Neuronal stem cell (in vitro differentiated cells): ENCODE measurements around the gene PKNOX2.

Source experiments
- DNase-seq: peaks from one replicate; pipeline ENCODE4 v3.0.0-alpha.2; 2013; ENCODE audit warnings: low spot score
- H2AFZ ChIP-seq: one replicate; pipeline ENCODE4 v1.6.1; 2013; ENCODE audit warnings: mild to moderate bottlenecking, low read length, inconsistent platforms
- H2AK5ac ChIP-seq: 2 replicates; pipeline ENCODE4 v1.6.1; 2013; ENCODE audit warnings: low read depth, mild to moderate bottlenecking, inconsistent platforms, low read length, moderate library complexity, mixed read lengths
- H2BK120ac ChIP-seq: 2 replicates; pipeline ENCODE4 v1.6.1; 2013; ENCODE audit warnings: low read depth, mild to moderate bottlenecking, inconsistent platforms, low read length, moderate library complexity, mixed read lengths
- H2BK12ac ChIP-seq: one replicate; pipeline ENCODE4 v1.6.1; 2013; ENCODE audit warnings: low read length, inconsistent platforms
- H2BK15ac ChIP-seq: 2 replicates; pipeline ENCODE4 v1.6.1; 2013; ENCODE audit warnings: mild to moderate bottlenecking, low read length, inconsistent platforms, mixed read lengths
- H2BK5ac ChIP-seq: one replicate; pipeline ENCODE4 v1.6.1; 2013; ENCODE audit warnings: inconsistent platforms, mild to moderate bottlenecking, low read length, moderate library complexity
- H3K14ac ChIP-seq: one replicate; pipeline ENCODE4 v1.6.1; 2013; ENCODE audit warnings: low read length, inconsistent platforms
- H3K18ac ChIP-seq: 2 replicates; pipeline ENCODE4 v1.6.1; 2013; ENCODE audit warnings: low read length, inconsistent platforms
- H3K23ac ChIP-seq: 2 replicates; pipeline ENCODE4 v1.6.1; 2013; ENCODE audit warnings: low read depth, mild to moderate bottlenecking, mixed read lengths, low read length, inconsistent platforms; ENCODE audit not compliant: poor library complexity
- H3K27ac ChIP-seq: replicated peaks from 3 replicates; pipeline ENCODE4 v1.5.1; 2013; ENCODE audit warnings: low read length, inconsistent platforms
- H3K27me3 ChIP-seq, 3 experiments: 2 replicates each; pipeline ENCODE4 v1.6.1; 2013; ENCODE audit warnings: low read length in 3 of 3, mild to moderate bottlenecking in 2 of 3, inconsistent platforms in 1 of 3, low read depth in 1 of 3, mixed read lengths in 1 of 3, moderate library complexity in 1 of 3; ENCODE audit not compliant: control insufficient read depth in 3 of 3, insufficient read depth in 3 of 3
- H3K36me3 ChIP-seq, 2 donors: replicated peaks in 1 of 2; 2 replicates each; pipeline ENCODE4 v1.6.1; 2013; ENCODE audit warnings: low read length in 2 of 2; ENCODE audit not compliant: control insufficient read depth in 2 of 2, insufficient read depth in 2 of 2
- H3K4ac ChIP-seq: 2 replicates; pipeline ENCODE4 v1.6.1; 2013; ENCODE audit warnings: inconsistent platforms, mild to moderate bottlenecking, low read length, moderate library complexity
- H3K4me1 ChIP-seq, 2 donors: 1 replicate in 1 of 2; 2 replicates in 1 of 2; pipeline ENCODE4 v1.6.1; 2013; ENCODE audit warnings: low read length in 2 of 2, low read depth in 1 of 2; ENCODE audit not compliant: control insufficient read depth in 2 of 2, insufficient read depth in 1 of 2
- H3K4me2 ChIP-seq: one replicate; pipeline ENCODE4 v1.6.1; 2013; ENCODE audit warnings: mild to moderate bottlenecking, low read length, inconsistent platforms; ENCODE audit not compliant: insufficient read depth, poor library complexity, severe bottlenecking
- H3K4me3 ChIP-seq, 2 donors: 2 replicates each; pipeline ENCODE4 v1.5.1; 2013; ENCODE audit warnings: low read length in 2 of 2, mild to moderate bottlenecking in 2 of 2, inconsistent platforms in 1 of 2, moderate library complexity in 1 of 2
- H3K79me1 ChIP-seq: one replicate; pipeline ENCODE4 v1.6.1; 2013; ENCODE audit warnings: low read depth, mild to moderate bottlenecking, inconsistent platforms, low read length, moderate library complexity
- H3K9ac ChIP-seq: one replicate; pipeline ENCODE4 v1.6.1; 2013; ENCODE audit warnings: mild to moderate bottlenecking, low read depth, low read length, inconsistent platforms; ENCODE audit not compliant: poor library complexity
- H3K9me3 ChIP-seq, 2 donors: replicated peaks in 1 of 2; 2 replicates each; pipeline versions ENCODE3 to v1.6.1; 2013; ENCODE audit warnings: low read length in 2 of 2, mild to moderate bottlenecking in 2 of 2, inconsistent platforms in 1 of 2, low read depth in 1 of 2, mixed read lengths in 1 of 2, moderate library complexity in 1 of 2; ENCODE audit not compliant: control insufficient read depth in 2 of 2, insufficient read depth in 1 of 2
- H4K8ac ChIP-seq: one replicate; pipeline ENCODE4 v1.6.1; 2013; ENCODE audit warnings: low read depth, mild to moderate bottlenecking, inconsistent platforms, low read length, moderate library complexity
- H4K91ac ChIP-seq: one replicate; pipeline ENCODE4 v1.6.1; 2013; ENCODE audit warnings: low read length, low read depth, mild to moderate bottlenecking, inconsistent platforms; ENCODE audit not compliant: poor library complexity
- WGBS, 2 donors: extraction: QIAGEN DNeasy Blood & Tissue Kit; methylation state at CpG; one replicate each; pipeline ENCODE4 v1.1.7; 2013; ENCODE audit warnings: missing lambda C conversion rate in 2 of 2, mixed read lengths in 1 of 2; ENCODE audit not compliant: insufficient read length in 2 of 2, insufficient replicate concordance in 1 of 2; ENCODE audit errors: extremely low coverage in 2 of 2; 5-methylcytosine and 5-hydroxymethylcytosine counted together

PKNOX2 gene

GRCh38 chr11:125329786-125330185 is 165.2 kb downstream of the PKNOX2 start:
- H3K14ac ChIP-seq, result no peak overlapping the region
- no peak overlapping the region for H3K4me3 ChIP-seq
- no peak overlapping the region for H2BK5ac ChIP-seq
- no peak overlapping the region for H2BK120ac ChIP-seq
- H3K9me3 ChIP-seq, result no peaks in the 10 kb centered on the region
- no peak overlapping the region for H3K18ac ChIP-seq
- no peaks in the 10 kb centered on the region for H3K27me3 ChIP-seq
- H2BK12ac ChIP-seq, result no peak overlapping the region
- H4K8ac ChIP-seq, result no peak overlapping the region
- no peak overlapping the region for H3K4me2 ChIP-seq
- H2AFZ ChIP-seq, result no peak overlapping the region
- H3K23ac ChIP-seq, result no peak overlapping the region
- WGBS, 2 donors, result no CpG with 5 or more reads among the region's 9 CpGs
- no peak overlapping the region for H2BK15ac ChIP-seq
- DNase-seq, result no peak
- H2AK5ac ChIP-seq, result no peak overlapping the region
- H3K9ac ChIP-seq, result no peak overlapping the region
- peaks cover 14 to 18% of the 10 kb centered on the region in 2 donors for H3K4me1 ChIP-seq
- no peak overlapping the region for H3K27ac ChIP-seq
- no peak overlapping the region for H4K91ac ChIP-seq
- peaks cover 0 to 34% of the 10 kb centered on the region in 2 donors for H3K36me3 ChIP-seq
- no peaks in the 10 kb centered on the region for H3K79me1 ChIP-seq
- H3K4ac ChIP-seq, result no peak overlapping the region

- Histone ChIP-seq H2AFZ (no peak overlapping the region), H4K8ac (no peak overlapping the region)
Observed at GRCh38 chr11:125330462-125331325, 166.1 kb downstream of the PKNOX2 start.

GRCh38 chr11:125331357-125332035 is 166.9 kb downstream of the PKNOX2 start:
- DNase-seq, result no peak
- Histone ChIP-seq H3K9me3 (no peaks in the 10 kb centered on the region), H4K91ac (no peak overlapping the region), H3K4me3 (peak overlapping the region in 1 of 2 donors; percentile 21), H2BK120ac (no peak overlapping the region), H2BK5ac (no peak overlapping the region), H3K27me3 (no peaks in the 10 kb centered on the region), H3K27ac (no peak overlapping the region), H2BK12ac (no peak overlapping the region), H3K18ac (peak overlapping the region; percentile 40), H3K4me1 (peaks cover 19 to 20% of the 10 kb centered on the region in 2 donors), H3K79me1 (no peaks in the 10 kb centered on the region), H2BK15ac (peak overlapping the region; percentile 23), H4K8ac (no peak overlapping the region), H3K36me3 (peaks cover 0 to 30% of the 10 kb centered on the region in 2 donors), H3K23ac (no peak overlapping the region), H2AFZ (no peak overlapping the region), H3K9ac (no peak overlapping the region), H3K4ac (no peak overlapping the region), H3K4me2 (no peak overlapping the region), H2AK5ac (peak overlapping the region; percentile 41), H3K14ac (no peak overlapping the region)
- no CpG with 5 or more reads among the region's 9 CpGs for WGBS, 2 donors

More at GRCh38 chr11:125330462-125331325, 166.1 kb downstream of the PKNOX2 start:
- H3K4me1 ChIP-seq, result peaks cover 19 to 20% of the 10 kb centered on the region in 2 donors
- no peak overlapping the region for H2BK120ac ChIP-seq
- H3K79me1 ChIP-seq, result no peaks in the 10 kb centered on the region
- H2BK5ac ChIP-seq, result no peak overlapping the region
- H3K36me3 ChIP-seq, result peaks cover 0 to 29% of the 10 kb centered on the region in 2 donors
- no CpG with 5 or more reads among the region's 10 CpGs for WGBS, 2 donors
- H3K23ac ChIP-seq, result no peak overlapping the region
- H3K9ac ChIP-seq, result no peak overlapping the region
- no peak overlapping the region for H3K14ac ChIP-seq
- H3K27ac ChIP-seq, result no peak overlapping the region
- no peak overlapping the region for H2BK12ac ChIP-seq
- no peak overlapping the region for H2AK5ac ChIP-seq
- no peak overlapping the region for H2BK15ac ChIP-seq
- no peak overlapping the region for H4K91ac ChIP-seq
- H3K27me3 ChIP-seq, result no peaks in the 10 kb centered on the region
- DNase-seq, result no peak
- H3K4ac ChIP-seq, result no peak overlapping the region
- H3K4me2 ChIP-seq, result no peak overlapping the region
- no peak overlapping the region for H3K4me3 ChIP-seq
- H3K9me3 ChIP-seq, result no peaks in the 10 kb centered on the region
- H3K18ac ChIP-seq, result no peak overlapping the region

GRCh38 chr11:125332821-125333220 is 168.3 kb downstream of the PKNOX2 start:
- Histone ChIP-seq H2BK5ac (no peak overlapping the region), H3K23ac (no peak overlapping the region), H3K79me1 (no peaks in the 10 kb centered on the region), H2AFZ (no peak overlapping the region), H3K36me3 (peaks cover 0 to 39% of the 10 kb centered on the region in 2 donors), H4K8ac (no peak overlapping the region), H4K91ac (no peak overlapping the region), H3K18ac (no peak overlapping the region), H3K9me3 (no peaks in the 10 kb centered on the region), H3K14ac (no peak overlapping the region), H3K27me3 (no peaks in the 10 kb centered on the region), H2AK5ac (no peak overlapping the region), H3K4me2 (no peak overlapping the region), H3K27ac (no peak overlapping the region), H2BK15ac (no peak overlapping the region), H2BK12ac (no peak overlapping the region), H2BK120ac (no peak overlapping the region), H3K4me3 (no peak overlapping the region), H3K4me1 (peaks cover 12 to 16% of the 10 kb centered on the region in 2 donors), H3K4ac (no peak overlapping the region), H3K9ac (no peak overlapping the region)
- DNase-seq, result no peak
- WGBS, 2 donors, result no CpG with 5 or more reads among the region's 8 CpGs
